Measurements from ENCODE around the gene DDX21.
"Not testable (repeated sequence)": the region's sequence is repeated elsewhere in the genome, so short reads cannot be mapped to it uniquely, and the experiment has no call there.

Gene DDX21

DNA sequence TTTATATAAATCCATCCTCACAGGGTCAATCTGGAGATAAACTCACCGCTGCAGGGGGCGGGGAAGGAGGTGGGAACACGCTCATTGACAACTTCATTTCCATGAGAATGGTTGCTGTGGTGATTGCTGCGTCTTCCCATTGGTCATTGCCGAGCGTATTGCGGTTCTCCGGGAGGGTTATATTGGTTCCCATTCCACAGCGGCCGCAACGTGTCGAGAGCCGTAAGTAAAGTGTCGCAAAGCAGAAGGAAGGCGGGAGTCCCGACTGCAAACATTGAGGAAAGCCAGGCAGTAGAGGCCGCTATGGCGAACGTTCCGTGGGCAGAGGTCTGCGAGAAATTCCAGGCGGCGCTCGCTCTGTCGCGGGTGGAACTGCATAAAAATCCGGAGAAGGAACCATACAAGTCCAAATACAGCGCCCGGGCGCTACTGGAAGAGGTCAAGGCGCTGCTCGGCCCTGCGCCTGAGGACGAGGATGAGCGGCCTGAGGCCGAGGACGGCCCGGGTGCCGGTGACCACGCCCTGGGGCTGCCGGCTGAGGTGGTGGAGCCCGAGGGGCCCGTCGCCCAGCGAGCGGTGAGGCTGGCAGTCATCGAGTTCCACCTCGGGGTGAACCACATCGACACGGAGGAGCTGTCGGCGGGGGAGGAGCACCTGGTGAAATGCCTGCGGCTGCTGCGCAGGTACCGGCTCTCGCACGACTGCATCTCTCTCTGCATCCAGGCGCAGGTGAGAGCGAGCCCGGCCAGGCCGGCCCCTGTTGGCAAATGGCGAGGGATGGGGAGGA, 32.8 kb downstream of the DDX21 start, which contains the start of gene KIFBP:
Gene KIFBP, plus strand, starts transcription at position 274 of the 787 bp plus-strand sequence. Its CDS starts 30 bp downstream, at position 304.
- DNase-seq: peak; percentile 97

DNA sequence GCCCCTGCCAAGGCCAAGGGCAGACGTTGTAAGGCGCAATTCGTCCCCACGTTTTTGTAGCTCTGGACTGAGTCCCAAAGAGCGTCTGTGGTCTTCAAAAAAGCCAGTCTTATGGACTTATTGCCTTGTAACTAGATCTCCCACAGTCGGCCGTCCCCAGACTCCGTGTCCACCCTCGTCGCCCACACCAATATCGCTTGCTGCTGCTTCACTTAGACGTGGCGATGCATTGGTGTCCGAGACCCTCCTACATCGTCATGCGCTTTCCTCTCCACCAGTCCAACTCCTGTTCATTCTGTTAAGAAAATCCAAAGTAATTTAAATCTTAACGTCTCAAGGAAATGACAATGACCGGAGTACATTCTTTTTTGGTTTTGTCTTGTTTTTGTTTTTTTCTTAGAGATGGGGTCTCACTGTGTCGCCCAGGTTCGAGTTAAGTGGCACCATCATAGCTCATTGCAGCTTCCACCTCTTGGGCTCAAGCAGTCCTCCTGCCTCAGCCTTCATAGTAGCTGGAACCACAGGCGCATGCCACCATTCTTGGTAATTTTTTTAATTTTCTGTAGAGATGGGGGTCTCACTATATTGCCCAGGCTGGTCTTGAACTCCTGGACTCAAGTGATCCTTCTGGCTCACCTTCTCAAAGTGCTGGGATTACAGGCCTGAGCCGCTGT, 33.5 kb downstream of the DDX21 start:
- DNase-seq: no peak

DNA sequence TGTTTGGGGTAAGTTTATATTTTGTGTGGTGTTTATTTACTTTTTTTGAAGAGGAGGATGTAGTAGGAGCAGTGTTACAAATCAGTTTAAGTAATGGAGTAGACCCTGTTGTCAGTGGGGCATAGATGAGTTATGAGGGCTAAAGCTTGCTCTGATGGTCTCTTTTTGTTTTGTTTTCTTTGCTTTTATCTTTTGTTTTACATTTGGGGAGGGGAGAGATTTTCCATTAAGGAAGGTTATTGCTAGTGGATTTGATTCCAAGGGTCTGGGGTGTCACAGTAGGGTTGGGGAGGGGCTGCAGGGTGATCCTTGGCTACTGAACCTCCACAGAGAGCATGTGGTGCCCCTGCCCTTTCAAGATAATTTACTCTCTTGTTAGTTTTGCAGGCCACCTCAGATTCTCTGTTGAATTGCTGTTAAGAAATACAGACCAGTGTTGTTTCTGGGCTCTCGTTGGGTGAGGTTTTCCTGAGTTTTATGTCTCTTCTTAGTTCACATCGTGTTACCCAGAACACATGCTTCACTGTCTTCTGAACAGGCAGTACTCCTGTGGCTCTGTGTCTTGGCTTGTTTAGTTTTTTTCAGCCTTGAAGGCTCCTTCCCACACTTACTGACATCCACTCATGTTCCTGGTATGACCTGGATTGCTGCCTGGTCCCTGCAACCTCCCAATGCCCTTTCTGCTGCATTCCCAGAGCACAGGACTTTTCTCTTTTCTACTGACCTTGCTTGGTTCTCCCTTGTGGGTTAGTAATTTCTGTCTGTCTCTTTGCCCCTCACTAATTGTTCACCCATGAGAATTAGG, 36.9 kb downstream of the DDX21 start:
- DNase-seq: peak; percentile 75

DNA sequence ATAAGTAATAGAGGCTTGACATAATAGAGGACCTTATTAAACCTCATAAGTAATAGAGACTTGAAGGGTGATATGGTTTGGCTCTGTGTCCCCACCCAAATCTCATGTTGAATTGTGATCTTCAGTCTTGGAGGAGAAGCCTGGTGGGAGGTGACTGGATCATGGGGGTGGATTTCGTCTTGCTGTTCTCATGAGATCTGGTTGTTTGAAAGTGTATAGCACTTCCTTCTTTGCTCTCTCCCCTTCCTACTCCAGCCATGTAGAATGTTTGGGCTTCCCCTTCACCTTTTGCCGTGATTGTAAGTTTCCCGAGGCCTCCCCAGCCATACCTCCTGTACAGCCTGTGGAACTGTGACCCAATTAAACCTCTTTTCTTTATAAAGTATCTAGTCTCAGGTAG, 41.2 kb downstream of the DDX21 start:
- no peak for DNase-seq

DNA sequence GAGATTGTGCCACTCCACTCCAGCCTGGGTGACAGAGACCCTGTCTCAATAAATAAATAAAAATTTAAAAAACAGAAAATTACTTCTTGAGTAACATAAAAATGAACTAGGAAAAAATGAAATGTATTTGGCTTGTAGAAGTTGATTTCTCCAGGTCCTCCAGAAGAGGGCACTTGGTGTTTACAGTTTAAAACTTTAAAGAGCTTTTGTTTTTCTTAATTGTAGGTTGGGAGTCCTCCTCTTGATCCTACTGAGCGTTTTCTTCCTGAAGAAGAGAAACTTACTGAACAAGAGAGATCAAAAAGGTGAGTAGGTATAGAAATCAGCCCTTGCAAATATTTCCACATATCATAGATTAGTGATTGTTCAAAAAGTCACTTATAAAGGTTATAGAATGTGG, 48.9 kb downstream of the DDX21 start:
- peak; percentile 10 for DNase-seq

DNA sequence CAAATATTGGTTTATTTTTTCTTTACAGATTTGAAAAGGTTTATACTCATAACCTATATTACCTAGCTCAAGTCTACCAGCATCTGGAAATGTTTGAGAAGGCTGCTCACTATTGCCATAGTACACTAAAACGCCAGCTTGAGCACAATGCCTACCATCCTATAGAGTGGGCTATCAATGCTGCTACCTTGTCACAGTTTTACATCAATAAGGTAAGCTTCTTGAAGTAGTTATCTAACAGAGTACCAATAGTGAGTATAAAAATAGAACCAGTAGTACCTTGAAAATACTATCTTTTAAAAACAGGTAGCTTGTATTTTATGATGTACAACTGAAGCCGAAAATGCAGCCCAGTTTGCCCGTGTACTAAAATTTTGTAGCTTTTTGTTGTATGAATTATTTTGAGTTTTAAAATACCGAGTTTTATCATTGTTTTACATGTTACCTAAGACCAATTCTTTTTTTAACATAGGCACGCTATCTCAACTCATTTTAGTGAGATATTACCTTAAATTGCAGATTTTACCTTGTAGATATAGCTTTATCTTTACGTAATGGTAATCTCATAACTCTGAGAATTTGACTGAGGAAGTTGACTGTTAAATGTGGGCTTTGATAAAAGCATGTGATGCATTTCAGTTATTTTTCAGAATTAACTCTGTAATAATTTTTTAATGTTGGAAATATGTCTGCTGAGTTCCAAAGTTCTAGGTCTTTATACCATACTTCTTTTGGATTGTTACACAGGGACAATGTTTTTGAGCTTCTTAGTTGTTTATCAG, 49.9 kb downstream of the DDX21 start:
- DNase-seq: no peak

DNA sequence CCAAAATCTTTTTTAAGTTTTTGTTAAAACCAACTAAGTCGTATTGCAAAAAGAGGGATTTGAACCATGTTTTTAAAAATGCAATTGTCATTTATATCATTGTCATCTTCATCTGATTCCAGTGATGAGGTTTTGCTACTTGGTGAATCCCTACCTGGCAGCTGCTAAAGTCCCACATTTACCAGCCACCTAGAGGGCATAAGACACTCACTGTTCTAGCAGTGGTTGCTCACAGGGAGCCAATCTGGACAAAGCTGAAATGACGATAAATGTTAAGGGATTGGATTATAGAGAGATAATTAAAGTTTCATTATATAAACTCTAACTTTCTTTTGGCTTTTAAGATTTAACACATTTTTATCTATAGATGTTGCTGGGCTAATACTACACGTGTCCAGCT, 51.3 kb downstream of the DDX21 start:
- no peak for DNase-seq

DNA sequence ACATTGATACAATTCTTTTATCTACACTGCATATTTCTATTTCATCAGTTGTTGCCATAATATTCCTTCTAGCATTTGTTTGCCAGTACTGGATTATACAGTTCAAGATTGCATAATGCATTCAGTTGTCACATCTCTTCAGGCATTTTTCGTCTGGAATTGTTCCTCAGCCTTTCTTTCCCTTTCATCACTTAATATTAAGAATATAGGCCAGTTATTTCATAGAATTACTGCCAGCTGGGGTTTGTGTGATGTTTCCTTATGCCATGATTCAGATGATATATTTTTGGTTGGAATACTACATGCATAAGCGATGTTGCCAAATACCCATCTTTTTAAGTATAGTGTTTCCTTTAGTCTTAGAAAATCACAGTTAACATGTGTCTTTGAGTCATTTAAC, 53.4 kb downstream of the DDX21 start:
- no peak for DNase-seq

DNA sequence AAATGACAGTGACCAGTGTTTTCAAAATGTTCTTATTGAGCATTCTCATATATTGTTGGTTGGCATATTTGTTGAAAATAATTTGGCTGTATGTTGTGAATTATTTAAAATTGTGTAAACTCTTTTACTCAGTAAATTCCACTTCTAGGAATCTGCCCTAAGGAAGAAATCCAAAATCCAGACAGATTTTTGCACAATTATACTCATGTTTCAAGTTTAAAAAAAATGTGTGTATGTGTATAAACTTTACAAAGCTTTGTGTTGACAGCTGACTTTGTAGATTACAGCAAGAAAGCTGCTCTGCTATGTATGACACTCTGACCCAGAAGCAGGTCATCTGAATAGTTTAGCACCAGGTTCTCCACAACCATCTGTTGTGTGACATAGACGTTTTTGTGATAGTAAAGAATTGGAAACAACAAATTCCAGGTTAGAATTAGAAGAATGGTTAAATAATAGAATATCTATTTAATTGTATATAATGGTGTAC, 54.2 kb downstream of the DDX21 start:
- DNase-seq: no peak

DNA sequence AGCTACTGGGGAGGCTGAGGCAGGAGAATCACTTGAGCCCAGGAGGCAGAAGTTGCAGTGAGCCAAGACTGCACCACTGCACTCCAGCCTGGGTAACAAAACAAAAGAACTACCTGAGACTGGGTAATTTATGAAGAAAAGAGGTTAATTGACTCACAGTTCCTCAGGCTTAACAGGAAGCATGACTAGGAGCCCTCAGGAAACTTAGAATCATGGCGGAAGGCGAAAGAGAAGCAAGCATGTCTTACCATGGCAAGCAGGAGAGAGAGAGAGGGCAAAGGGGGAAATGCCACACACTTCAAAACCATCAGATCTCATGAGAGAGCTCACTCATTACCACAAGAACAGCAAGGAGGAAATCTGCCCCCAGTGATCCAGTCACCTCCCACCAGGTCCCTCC, 56.8 kb downstream of the DDX21 start:
- DNase-seq: not testable (repeated sequence)

DNA sequence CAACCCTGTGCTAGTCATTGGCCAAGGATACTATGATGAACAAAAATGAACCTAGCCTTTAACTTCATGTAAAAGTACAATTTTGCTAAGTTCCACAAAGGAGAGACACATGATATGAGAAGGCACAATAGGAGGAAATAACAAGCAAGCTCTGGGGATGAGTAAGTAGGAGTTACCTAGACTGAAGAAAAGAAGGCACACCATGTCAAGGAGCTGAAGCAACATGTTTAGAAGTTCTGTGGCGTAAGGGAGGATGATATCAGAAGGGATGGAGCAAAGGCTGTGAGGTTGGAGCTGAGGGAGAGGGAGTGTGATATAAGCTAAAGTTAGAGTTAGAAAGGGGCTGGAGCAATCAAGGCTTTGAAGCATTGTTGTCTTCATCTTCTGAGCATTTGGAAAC, 58.2 kb downstream of the DDX21 start:
- peak; percentile 57 for DNase-seq

DNA sequence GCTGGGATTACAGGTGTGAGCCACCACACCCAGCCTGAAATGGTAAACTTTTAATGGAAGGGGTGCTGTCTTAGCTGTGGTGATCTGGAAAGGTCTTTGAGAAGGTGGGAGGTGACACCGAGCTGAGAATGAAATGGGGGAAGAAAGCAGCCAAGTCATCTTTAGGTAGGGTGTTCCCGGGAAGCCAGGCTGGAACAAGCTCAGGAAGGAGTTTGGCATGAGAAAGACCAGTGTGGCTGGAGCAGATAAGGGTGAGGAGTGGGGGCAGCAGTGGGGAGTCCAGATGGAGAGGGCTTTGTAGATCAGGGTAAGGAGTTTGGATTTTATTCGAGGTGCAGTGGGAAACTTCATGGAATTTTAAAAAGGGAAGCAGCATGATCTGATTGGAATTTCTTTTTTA, 62.6 kb downstream of the DDX21 start:
- DNase-seq: no peak

DNA sequence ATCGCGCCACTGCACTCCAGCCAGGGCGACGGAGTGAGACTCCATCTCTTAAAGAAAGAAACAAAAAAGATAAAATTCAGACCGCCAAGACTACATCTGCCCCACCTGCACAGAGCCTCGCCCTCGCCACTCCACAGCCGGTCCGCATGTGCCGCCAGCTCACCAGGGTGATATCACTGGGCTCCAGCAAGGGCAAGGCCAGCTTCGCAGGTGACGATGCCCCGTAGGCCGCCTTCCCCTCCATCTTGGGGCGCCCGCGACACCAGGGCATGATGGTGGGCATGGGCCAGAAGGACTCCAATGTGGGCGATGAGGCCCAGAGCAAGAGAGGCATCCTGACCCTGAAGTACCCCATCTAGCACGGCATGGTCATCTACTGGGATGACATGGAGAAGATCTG, 66.6 kb downstream of the DDX21 start:
- no peak for DNase-seq

DNA sequence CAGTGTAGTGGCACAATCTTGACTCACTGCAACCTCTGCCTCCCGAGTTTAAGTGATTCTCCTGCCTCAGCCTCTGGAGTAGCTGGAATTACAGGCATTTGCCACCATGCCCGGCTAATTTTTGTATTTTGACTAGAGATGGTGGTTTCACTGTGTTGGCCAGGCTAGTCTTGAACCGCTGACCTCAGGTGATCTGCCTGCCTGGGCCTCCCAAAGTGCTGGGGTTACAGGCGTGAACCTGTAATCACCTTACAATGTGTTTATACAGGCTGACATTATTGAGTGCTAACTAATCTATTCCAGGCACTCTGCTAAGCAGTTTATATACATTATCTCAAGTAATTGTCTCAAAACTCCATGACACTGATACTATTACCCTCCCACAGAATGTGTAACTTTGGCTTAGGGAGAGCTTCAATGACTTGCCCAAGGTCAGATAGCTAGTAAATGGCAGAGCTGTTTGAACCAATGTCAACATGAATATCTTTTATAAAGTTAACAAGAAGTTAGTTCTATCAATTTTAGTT, 69.5 kb downstream of the DDX21 start:
- no peak for DNase-seq

DNA sequence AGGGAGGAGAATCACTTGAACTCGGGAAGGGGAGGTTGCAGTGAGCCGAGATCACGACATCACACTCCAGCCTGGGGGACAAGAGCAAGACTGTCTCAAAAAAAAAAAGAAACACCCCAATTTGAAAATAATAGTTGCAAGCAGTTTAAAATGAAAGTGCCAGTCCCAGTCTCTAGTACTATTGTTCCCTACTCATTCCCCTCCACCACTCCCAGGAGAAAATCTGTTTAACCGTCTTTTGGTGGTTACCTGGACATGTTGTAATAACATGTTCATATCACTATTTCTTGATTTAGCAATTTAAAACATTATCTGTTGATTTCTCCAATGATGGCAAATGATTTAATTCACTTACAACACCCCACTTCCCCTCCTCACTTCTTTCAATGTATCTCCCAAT, 77.3 kb downstream of the DDX21 start:
- no peak for DNase-seq

Measured in NCI-H226 (cell line).